Cardiac septum (tissue), 1 donor: Measurements from ENCODE around the gene SEMA4D. TPM values are rescaled to one million over a fixed set of nuclear protein-coding genes. Genes with fewer than 3 reads are reported as not detected.

Experiments
- DNase-seq: peaks from one replicate; pipeline ENCODE4 v3.0.0-alpha.2; 2020; ENCODE audit warnings: low spot score
- intact Hi-C: fragments of 100-400 bp; cut with DNase I; formaldehyde crosslinking; loops from one replicate; pipeline ENCODE4 v1.14.0; 2022
- long read RNA-seq: library from polyadenylated mRNA; unstranded; transcript quantifications from one replicate; pipeline ENCODE4 v2.0.0, GENCODE V29; 2021
- total RNA-seq: library from RNA; stranded (reverse); fragmentation: NEBNext Ultra II Directional; extraction: Animal tissue kit (Norgen Biotek cat#: 25700); gene quantifications from one replicate; pipeline ENCODE4 v1.2.1, GENCODE V29; 2021
- donor health status: DM: no; HTN: no; CAD: no.

The SEMA4D gene, protein sequence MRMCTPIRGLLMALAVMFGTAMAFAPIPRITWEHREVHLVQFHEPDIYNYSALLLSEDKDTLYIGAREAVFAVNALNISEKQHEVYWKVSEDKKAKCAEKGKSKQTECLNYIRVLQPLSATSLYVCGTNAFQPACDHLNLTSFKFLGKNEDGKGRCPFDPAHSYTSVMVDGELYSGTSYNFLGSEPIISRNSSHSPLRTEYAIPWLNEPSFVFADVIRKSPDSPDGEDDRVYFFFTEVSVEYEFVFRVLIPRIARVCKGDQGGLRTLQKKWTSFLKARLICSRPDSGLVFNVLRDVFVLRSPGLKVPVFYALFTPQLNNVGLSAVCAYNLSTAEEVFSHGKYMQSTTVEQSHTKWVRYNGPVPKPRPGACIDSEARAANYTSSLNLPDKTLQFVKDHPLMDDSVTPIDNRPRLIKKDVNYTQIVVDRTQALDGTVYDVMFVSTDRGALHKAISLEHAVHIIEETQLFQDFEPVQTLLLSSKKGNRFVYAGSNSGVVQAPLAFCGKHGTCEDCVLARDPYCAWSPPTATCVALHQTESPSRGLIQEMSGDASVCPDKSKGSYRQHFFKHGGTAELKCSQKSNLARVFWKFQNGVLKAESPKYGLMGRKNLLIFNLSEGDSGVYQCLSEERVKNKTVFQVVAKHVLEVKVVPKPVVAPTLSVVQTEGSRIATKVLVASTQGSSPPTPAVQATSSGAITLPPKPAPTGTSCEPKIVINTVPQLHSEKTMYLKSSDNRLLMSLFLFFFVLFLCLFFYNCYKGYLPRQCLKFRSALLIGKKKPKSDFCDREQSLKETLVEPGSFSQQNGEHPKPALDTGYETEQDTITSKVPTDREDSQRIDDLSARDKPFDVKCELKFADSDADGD
- 21.4 TPM for total RNA-seq
- long read RNA-seq, transcript SEMA4D-213 (20 exons, 3,594 nt): major isoform, 8 of 39 reads
- long read RNA-seq, partial matches to known transcripts: 21 of 39 reads
- long read RNA-seq, other reads (novel, unspliced or antisense): 9 of 39 reads

DNA sequence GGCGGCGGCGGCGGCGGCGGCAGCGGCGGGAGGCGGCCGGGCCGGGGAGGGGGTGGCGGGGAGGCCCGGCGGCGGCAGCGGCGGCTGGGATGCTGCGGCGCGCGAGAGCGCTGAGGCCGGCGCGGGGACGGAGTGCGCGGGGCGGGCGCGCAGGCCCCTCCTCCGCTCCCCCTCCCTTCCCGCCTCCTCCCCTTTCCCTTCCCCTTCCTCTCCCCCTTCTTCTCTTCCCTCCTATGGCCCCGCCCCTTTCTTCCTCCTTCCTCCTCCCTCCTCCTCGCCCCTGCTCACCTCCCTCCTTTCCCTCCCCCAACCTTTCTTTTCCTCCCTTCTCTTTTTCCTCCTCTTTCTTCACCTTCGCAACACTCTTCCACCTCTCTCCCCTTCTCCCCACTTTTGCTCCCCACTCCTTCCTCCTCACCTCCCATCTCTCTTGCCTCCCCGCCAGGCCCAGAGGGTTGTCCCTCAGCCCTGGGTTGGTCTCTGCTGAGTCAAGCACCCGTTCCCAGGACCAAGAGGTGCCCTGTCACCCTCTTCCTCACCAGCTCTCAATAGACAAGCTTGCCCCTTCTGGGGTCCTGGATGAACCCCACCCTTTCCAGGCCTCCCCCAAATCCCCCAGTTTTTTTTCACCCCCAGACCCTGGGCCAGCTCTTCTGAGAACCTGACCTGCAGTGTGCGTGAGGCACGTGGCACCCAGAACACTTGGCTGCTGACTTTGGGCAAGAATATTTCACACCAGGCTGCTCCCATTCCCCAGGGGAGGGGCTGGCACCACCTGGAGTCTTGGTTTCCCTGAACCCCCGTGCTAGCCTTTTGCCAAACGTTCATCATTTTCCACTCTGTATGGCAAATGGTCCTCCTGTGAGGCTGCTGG is at the start of gene SEMA4D:
Gene SEMA4D (minus strand): TSS at position 136 of the 874 bp plus-strand sequence. CDS start 92,657 bp downstream, outside the sequence.
- DNase-seq: peak; percentile 88
- intact Hi-C loops: no loop called here

DNA sequence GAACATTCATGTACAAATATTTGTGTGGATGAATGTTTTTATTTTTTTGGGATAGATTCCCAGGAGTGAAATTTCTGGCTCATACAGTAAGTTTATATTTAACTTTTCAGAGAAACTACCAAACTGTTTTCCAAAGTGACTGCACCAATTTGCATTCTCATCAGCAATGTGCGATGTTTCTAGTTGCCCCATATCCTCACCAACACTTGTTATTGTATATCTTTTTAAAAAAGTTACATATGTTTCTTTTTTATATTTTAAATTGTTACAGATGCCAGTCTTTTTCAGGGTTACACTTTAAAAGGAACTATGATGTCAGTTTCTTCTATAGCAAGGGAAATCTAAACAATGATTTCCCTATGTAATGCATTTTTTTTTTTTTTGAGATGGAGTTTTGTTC is 49.1 kb upstream of the SEMA4D start:
- no peak for DNase-seq
- intact Hi-C loops: loop anchor here (10.0 kb wide), 1 partner anchor 172 kb away; no protein-coding TSS in a partner anchor

DNA sequence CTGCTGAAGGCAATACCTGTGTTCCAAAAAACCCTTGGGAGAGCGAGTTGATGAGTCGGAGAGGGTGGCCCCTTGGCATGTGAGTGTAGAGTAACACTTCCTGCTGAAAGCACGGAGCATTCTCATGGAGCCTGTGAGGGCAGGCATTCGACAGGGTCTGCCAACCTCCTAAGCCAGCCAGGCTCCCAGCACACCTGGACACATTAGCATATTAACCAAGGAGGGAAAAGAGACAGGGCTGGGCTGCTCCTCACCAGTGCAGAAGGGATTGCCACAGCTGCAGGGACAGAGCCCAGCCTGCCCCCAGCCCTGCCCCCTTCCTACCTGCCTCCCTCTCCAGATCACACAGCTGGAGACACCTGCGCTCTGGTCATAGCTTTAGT is 46.4 kb upstream of the SEMA4D start:
- intact Hi-C loops: loop anchor here (10.0 kb wide), 1 partner anchor 169 kb away; no protein-coding TSS in a partner anchor
- DNase-seq: no peak

DNA sequence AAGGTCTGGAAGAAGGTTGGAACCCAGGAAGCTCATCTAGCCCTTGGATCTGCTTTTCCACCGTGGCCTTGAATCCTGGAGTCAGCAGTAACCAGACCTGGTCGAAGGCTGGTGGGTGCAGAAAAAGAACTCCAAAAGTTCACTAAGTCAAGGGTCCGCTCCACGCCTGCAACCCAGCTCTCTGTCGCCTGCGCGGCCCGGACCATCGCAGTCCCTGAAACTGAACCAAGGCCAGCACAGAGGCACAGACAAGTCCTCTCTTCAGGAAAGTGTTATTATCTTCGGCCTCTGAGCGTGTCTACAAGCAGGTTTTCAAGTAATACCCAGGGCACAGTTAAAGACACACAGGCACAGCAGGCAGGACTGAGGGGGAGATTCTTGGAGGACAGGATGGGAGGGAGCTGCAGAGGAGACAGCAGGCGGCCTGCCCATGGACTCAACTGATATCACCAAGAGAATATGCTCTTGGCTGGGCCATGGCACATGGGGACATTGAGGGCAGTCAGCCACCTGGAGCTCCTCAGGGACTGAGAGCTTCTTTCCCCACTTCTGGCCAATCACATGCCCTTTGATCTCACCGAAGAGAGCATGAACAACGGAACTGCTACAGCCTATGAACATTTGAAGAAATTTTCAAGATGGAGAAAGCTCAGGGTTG is 45.8 kb upstream of the SEMA4D start:
- intact Hi-C loops: loop anchor here (10.0 kb wide), 1 partner anchor 169 kb away; no protein-coding TSS in a partner anchor
- DNase-seq: no peak

DNA sequence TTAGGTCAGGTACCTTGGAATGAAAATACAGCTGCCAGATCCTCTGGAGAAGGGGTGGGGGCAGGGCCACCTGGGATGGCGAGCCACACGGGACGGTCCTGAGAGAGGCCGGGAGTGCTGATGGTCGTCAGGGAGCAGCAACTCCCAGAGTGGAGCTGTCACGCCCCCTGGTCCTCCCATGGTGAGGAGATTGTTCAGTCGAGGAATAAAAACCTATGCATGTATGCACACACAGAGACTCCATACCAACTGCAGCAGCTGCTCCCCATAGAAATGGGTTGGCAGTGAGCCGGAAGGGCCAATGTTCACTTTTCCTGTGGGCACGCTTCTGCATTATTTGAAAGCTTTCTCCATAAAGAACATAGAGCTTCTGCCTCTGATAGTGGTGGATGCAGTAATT is 45.2 kb upstream of the SEMA4D start:
- intact Hi-C loops: loop anchor here (10.0 kb wide), 1 partner anchor 168 kb away; no protein-coding TSS in a partner anchor
- no peak for DNase-seq

DNA sequence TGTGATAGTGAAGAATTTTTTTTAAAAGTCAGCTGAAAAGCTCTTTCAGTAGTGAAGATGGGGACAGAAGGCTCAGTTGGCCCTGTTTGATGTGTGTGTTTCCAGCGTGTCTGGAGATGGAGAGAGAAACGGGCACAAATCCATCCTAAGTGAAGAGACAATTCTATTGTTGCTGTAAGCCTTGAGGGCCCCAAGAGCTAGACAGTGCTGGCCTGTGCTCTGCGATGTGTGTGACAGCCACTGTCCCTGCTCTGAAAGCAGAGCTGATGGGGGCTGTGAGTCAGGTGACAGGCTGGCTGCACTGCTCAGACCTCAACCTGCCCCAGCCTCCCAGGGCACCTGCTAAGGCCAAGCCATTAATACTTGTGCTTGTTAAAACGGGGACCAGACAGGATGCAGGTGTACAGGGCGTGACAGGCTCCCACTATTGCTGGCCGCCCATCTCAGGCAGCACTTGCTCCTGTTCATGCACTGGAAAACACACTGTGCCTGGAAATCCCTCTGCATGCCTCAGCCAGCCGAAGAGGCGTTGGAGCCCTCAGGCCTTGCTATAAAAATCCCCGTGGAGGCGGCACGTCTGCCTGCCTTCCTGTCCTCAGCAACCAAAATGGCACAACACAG is 44.6 kb upstream of the SEMA4D start:
- intact Hi-C loops: loop anchor here (10.0 kb wide), 1 partner anchor 168 kb away; no protein-coding TSS in a partner anchor
- no peak for DNase-seq

DNA sequence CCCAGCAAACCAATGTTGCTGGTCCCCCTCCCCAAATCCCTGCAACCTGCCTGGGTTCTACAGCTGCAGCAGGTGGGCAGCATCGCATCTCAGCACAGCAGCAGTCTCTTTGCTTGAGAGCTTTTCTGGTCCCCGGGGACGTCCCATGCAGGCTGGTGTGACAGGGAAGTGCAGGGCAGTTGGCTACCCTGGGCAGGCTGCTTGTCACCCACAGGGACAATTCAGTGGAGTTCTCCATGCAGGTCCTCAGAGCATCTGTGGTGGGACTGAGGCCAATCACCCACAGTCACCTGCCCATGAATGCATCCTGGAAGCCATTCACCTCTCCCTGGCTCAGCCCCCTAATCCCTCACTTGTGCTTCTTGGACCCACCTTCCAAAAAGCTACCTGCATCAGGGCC is 43.9 kb upstream of the SEMA4D start:
- DNase-seq: no peak
- intact Hi-C loops: loop anchor here (10.0 kb wide), 1 partner anchor 167 kb away; no protein-coding TSS in a partner anchor

DNA sequence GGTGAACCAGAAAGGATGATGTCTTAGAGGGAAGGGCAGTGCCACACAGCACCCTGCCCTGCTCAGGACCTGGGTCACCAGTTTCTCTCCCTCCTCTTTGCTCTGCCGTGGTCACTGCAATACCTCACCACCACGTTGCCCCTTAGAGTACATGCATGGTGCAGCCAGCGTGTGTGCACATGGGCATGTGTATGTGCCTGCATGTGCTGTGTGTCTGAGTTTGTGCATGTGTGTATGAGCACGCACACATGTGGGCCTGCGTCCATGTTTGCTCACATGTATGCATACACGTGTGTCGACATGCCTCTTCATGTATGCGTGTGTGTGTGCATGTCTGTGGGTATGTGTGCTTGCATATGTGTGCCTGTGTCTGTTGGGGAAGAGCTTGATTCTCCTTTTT is 41.5 kb upstream of the SEMA4D start:
- intact Hi-C loops: no loop called here
- DNase-seq: no peak

DNA sequence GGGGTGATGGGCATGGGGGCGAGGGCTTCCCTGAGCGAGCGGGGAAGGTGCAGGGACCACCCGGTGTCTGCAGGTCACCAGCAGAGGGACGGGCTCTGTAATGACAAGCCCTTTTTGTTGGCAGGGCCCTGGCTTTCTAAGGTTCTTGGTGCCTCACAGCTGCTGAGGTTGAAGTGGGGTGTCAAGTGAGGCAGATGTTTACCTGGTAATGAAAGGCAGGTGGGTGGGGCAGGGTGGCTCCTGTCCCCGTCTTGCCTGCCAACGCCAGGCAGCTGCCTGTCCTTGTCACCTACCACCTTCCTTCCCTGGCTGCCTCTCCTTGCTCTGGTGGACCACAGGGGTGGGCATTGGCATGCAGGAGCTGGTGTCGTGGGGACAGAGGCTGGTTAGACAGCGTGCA is 41.0 kb upstream of the SEMA4D start:
- no peak for DNase-seq
- intact Hi-C loops: no loop called here

DNA sequence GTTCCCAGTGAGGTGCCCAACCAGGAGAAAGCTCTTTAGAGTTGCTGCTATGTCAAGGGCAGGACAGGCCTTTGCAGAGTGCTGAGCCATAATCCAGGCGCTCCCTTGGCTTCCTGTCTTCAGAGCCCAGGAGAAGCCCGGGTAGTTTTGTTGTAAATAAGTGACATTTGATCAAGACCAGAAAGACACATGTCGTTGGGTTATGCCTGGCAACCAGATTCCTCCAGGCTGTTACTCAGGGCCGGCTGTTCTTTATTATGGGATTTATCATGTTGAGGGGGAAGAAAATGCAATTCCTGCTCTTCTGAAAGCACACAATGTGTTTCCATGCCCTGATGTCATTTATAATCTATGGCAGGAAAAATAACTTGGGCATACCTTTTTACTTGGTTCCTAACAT is 39.3 kb upstream of the SEMA4D start:
- intact Hi-C loops: no loop called here
- no peak for DNase-seq

DNA sequence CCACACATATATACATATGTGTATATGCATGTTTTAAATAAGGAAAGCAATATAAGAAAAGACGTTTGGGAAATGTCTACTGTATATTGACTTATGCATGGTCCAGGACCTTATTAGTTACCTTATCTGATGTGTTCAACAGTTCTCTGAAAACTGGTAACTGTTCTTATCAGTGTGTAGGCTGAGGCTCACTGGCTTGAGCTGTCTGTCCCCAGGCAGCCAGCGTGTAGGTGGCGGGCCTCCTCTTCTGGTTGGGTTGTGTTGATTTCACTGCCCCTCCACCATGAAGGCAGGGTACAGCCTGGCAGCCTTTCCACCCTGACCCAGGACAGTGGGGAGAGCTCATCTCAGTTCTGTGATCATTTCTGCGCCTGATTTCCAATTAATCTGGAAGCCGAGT is 38.7 kb upstream of the SEMA4D start:
- intact Hi-C loops: no loop called here
- DNase-seq: no peak

DNA sequence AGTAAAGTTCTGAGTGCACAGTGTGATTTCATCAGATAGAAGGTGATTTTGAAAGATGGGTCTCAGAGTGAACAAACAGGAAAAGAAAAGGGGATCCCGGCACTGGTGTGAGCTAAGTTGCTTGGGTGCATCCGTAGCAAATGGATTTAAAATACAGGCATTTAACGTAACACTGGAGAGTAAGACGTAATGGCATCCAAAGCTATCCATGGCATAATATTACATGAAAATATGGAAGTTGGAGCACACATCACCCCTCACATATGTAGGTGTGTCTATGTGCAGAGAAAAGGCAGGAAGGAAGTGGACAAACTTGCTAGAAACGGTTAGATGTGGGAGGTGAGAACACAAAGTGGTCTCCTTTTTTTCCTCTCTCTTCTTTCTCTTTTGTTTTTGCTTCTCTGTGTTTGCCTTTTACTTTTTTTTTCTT is 38.2 kb upstream of the SEMA4D start:
- intact Hi-C loops: no loop called here
- no peak for DNase-seq

DNA sequence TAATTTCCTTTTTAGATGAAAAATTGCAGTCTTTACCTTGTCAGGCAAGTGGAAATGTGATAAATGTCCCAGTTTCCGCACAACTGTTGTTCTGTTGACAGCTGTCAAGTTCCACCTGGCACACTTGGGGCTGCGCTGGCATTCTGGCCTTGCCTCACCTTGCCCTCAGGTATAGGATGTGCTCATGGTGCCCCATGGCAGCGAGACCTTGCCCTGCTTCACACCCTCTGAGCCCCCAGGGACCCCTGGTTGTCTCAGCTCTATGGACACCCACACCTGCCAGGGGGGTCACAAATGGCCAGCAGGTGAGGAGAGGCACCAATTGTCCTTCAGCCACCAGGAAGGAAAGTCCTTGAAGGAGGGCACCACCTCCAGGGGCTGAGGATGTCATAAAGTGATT is 37.5 kb upstream of the SEMA4D start:
- intact Hi-C loops: no loop called here
- DNase-seq: no peak

DNA sequence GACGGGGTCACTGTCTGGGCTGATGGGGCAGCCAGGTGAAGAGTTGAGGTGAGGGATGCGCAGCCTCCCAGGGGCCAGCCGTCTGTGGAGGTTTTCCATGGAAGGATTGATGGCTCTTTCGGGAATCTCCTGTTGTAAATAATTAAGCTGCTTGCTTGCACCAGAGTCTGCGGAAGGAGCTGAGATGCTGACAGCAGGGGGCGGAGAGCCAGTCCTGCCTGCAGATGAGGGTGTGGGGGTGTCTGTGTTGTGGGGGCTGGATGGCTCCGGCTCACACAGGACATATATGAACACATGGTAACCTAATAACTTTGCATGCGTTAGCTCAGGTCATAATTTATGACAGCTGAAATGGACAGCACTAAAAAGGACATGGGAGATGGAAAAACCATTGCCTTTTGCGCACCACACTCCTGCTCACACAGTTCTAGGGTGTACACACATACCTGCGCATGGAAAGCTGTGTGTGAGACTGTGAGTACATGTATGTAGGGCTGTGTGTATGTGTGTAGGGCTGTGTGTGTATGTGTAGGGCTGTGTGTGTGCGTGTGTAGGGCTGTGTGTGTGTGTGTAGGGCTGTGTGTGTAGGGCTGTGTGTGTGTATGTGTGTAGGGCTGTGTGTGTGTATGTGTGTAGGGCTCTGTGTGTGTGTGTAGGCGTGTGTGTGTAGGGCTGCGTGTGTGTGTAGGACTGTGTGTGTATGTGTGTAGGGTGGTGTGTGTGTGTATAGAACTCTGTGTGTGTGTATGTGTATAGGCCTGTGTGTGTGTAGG is 36.8 kb upstream of the SEMA4D start:
- intact Hi-C loops: no loop called here
- DNase-seq: no peak

DNA sequence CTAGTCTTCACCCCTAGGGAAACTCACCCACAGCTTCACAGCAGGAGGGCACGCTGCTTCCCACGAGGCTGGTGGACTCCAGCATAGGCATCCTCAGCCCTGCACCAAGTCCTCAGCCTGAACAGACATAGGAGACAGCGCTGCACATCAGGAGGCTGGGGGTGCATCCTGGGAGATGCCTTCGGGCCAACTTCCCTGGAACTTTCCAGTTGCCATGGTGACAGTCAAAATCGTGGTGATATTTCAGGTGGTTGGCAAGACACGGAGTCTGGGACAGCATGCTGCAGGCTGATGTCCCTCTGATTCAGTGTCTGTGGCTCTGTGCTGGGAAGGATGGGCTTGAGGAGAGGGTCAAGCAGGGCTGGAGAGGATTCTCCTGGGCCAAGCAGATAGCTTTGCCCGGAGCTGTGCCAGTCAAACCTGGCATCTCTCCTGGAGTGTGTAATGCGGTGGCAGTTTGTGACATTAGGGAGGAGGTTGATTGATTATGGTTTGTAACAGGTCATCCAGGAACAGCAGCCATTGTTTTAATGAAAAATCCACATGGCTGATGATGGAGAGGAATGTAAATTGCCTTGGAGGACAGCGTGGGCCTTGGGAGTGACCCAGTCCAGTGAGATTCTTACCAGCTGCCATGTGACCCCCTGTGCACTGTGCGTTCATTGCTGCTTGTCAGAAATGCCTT is 35.6 kb upstream of the SEMA4D start:
- DNase-seq: no peak
- intact Hi-C loops: no loop called here

DNA sequence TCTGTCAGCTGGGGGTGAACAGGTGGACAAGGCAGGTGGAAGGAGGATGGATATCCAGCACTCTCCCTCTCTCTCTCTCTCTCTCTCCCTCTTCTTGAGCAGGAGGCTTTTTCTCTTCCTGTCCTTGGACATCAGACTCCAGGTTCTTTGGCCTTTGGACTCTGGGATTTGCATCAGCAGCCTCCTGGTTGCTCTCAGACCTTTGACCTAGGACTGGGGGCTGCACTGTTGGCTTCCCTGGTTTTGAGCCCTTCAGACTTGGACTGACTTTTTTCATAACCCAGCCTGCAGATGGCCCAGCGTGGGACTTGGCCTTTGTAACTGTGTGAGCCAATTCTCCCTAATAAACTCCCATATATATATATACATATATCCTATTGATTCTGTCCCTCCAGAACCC is 35.0 kb upstream of the SEMA4D start:
- intact Hi-C loops: no loop called here
- no peak for DNase-seq

DNA sequence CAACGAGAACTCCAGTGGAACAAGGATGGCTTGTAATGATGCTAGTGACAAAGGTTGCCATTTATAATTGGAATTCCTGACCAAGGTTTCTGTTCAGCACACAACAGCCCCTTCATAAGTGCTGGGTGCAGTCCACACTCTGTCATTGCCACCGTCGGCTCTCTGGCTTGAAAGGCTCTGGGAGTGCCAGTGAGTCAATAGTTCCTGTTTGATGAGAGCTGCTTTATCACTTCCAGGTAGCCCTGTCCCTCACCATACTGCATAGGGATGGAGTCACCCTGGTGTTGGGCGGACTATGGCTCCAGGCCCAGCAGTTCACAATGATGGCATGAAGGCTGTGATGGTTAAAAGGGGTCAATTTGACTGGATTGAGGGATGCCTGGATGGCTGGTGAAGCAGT is 34.6 kb upstream of the SEMA4D start:
- intact Hi-C loops: no loop called here
- no peak for DNase-seq
